ENCODE data around the gene TEPSIN.

TEPSIN gene

DNA sequence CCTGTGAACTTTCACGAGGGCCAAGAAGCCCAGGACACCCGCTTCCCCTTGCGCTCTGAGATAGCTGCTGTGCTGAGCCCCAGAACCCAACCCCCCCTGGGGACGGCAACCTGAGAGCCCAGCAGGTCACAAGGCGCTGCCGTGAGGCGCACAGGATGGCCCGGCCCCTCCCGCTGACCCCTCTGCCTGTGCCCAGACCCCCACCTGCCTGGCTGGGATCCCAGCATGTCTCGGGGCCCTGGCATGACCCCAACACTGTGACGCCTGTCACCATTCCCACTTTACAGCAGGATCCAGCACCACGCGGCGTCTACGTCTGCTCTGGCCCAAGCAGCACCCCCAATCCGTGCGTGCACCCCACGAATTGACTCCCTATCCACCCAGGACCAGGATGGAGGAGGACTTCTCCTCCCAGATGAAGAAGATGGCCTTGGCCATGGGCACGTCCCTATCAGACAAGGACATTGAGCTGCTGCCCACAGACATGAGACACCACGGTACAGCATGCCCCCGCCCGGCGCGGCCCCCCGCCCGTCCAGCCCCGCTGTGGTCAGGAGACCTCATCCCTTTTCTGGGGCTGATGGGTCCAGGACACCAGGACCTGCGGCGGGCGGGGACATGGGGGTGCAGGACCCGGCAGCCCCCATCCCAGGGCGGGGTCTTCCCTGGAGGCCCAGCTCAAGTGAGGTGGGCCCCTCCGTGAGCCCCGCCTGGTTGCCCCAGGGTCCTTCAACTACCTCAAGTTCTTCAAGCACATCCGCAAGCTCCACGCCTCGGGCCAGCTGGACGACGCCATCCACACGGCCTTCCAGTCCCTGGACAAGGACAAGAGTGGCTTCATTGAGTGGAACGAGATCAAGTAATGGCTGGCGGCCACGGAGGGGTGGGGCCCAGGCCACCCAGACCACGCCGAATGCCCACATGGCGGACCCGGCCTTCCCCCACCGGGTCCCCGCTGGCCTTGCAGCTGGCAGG is 57.7 kb downstream of the TEPSIN start:
- no peak for DNase-seq

DNA sequence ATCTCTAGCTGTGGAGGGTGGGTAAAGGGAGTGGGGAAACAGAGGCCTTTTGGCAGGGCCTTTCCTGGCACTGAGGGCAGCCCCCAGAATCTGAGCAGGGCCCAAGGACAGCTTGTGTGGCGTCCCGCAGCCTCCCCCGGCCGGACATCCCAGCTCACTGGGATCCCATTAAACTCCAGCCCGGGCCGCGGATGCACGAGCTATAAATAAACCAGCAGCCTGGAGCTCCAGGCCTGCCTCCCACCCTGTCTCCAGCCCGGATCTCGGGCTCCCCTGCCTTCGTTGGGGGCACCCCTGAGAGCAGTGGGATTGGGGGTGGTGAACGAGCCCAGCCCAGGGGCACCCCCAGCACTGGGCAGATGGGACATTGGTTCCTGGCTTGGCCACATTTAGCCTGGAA is 59.0 kb downstream of the TEPSIN start:
- DNase-seq, result no peak

DNA sequence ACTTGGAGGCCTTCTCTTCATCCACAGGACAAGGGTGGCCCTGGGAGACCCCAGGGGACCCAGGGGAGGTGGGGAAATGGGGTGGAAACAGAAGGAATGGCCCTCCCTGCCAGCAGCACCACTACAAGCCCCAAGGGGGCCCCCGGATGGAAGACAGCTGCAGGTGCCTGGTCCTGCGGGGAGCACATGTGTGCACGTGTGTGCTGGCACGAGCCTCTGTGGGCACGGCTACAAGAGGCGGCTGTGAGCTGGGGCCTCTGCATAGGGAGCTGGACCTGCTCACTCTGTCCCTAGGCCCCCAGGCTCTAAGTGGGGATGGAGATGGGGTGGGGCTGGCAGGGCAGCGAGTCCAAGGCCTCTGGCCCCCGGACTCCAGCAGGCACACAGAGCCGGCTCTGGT is 59.6 kb downstream of the TEPSIN start:
- DNase-seq, result no peak
